HL-60 (cell line): ENCODE measurements around the gene SRSF3.

Experiments used
- DNase-seq, 2 experiments: peaks; one replicate each; pipeline ENCODE4 v3.0.0-alpha.2; 2010 to 2020; ENCODE audit warnings: low read depth in 1 of 2, low spot score in 1 of 2
- H3K27ac ChIP-seq: fragments of 250-450 bp; sonication (Bioruptor Pico); replicated peaks from 2 replicates; pipeline ENCODE4 v1.5.1; 2020; ENCODE audit warnings: mild to moderate bottlenecking, moderate library complexity
- H3K27me3 ChIP-seq: fragments of 250-450 bp; sonication (Bioruptor Pico); 2 replicates; pipeline ENCODE4 v1.5.1; 2021; ENCODE audit warnings: mild to moderate bottlenecking, moderate library complexity; ENCODE audit not compliant: insufficient read depth, poor library complexity, severe bottlenecking
- H3K4me3 ChIP-seq: replicated peaks from 2 replicates; pipeline ENCODE4 v1.5.1; 2011; ENCODE audit warnings: mild to moderate bottlenecking, control low read depth, low read length; ENCODE audit not compliant: insufficient read depth
- CTCF ChIP-seq: IDR thresholded peaks from one replicate; pipeline ENCODE4 v1.5.1; 2011; ENCODE audit warnings: low read length, control low read depth, inconsistent platforms; ENCODE audit not compliant: insufficient read depth
- GABPA ChIP-seq: IDR thresholded peaks from 2 replicates; pipeline ENCODE4 v1.6.1; 2012; ENCODE audit warnings: low read depth
- POLR2AphosphoS5 ChIP-seq: IDR thresholded peaks from 2 replicates; pipeline ENCODE4 v1.6.1; 2012; ENCODE audit warnings: low read depth
- REST ChIP-seq: IDR thresholded peaks from 2 replicates; pipeline ENCODE4 v1.6.1; 2012; ENCODE audit warnings: low read depth; ENCODE audit not compliant: insufficient replicate concordance
- SPI1 ChIP-seq: IDR thresholded peaks from 2 replicates; pipeline ENCODE4 v1.6.1; 2012; ENCODE audit warnings: low read depth, mild to moderate bottlenecking, borderline replicate concordance

The SRSF3 gene

GRCh38 chr6:36596356-36596755, 2.2 kb downstream of the SRSF3 start:
- H3K27ac ChIP-seq: peak overlapping the region; percentile 96
- no peak for DNase-seq
- peak overlapping the region; percentile 71 for H3K4me3 ChIP-seq
- H3K27me3 ChIP-seq: no peaks in the 10 kb centered on the region
- TF ChIP-seq POLR2AphosphoS5 (no peak), GABPA (no peak), REST (no peak), SPI1 (no peak), CTCF (no peak)

- DNase-seq: no peak
- H3K27ac ChIP-seq: no peak overlapping the region
Observed at GRCh38 chr6:36597775-36598174, 3.6 kb downstream of the SRSF3 start.

GRCh38 chr6:36598326-36598725, 4.2 kb downstream of the SRSF3 start:
- no peak for TF ChIP-seq REST
- no peak for TF ChIP-seq GABPA
- TF ChIP-seq CTCF: no peak
- no peak for TF ChIP-seq POLR2AphosphoS5
- TF ChIP-seq SPI1: no peak
- H3K4me3 ChIP-seq: no peak overlapping the region
- no peak for DNase-seq
- H3K27me3 ChIP-seq: no peaks in the 10 kb centered on the region
- no peak overlapping the region for H3K27ac ChIP-seq

More at GRCh38 chr6:36597775-36598174, 3.6 kb downstream of the SRSF3 start:
- no peak overlapping the region for H3K4me3 ChIP-seq
- H3K27me3 ChIP-seq: no peaks in the 10 kb centered on the region
- TF ChIP-seq GABPA (no peak), REST (no peak), CTCF (no peak), POLR2AphosphoS5 (no peak), SPI1 (no peak)
